K562 (cell line): Measurements from ENCODE around the gene SLC6A6. TPM values are rescaled to one million over a fixed set of nuclear protein-coding genes. Genes with fewer than 3 reads are reported as not detected.

ENCODE experiments used
- ASH1L ChIP-seq: fragments of 450-650 bp; IDR thresholded peaks from 2 replicates; pipeline ENCODE4 v1.6.1; 2018; ENCODE audit warnings: borderline replicate concordance, mild to moderate bottlenecking, low read depth; ENCODE audit not compliant: partially characterized antibody
- BACH1 ChIP-seq: fragments of 200-800 bp; sonication (Bioruptor generic); IDR thresholded peaks from 2 replicates; pipeline ENCODE4 v1.6.1; 2016; ENCODE audit warnings: missing genetic modification characterization, missing compliant biosample characterization
- BRCA1 ChIP-seq, 2 experiments: fragments of 450-650 bp in 1 of 2; sonication (generic) in 1 of 2; formaldehyde crosslinking in 1 of 2; IDR thresholded peaks; 2 replicates each; pipeline versions ENCODE4 v1.5.0 to v1.6.1; 2017 to 2020; ENCODE audit warnings: mild to moderate bottlenecking in 1 of 2, missing genetic modification reagents in 1 of 2
- BRF2 ChIP-seq: IDR thresholded peaks from 3 replicates; pipeline ENCODE4 v1.6.1; 2011; ENCODE audit warnings: borderline replicate concordance, mild to moderate bottlenecking; ENCODE audit not compliant: insufficient read length, insufficient read depth
- CXXC5 ChIP-seq: fragments of 250-450 bp; sonication (Bioruptor Pico); IDR thresholded peaks from 2 replicates; pipeline ENCODE4 v1.8.0; 2022; ENCODE audit warnings: inconsistent platforms, mild to moderate bottlenecking, moderate library complexity
- DACH1 ChIP-seq: fragments of 450-650 bp; IDR thresholded peaks from 2 replicates; pipeline ENCODE4 v1.6.1; 2018; ENCODE audit not compliant: partially characterized antibody
- HDAC3 ChIP-seq: fragments of 450-650 bp; IDR thresholded peaks from 2 replicates; pipeline ENCODE4 v1.6.1; 2018; ENCODE audit warnings: borderline replicate concordance, mild to moderate bottlenecking, moderate library complexity; ENCODE audit not compliant: partially characterized antibody
- HDAC6 ChIP-seq: IDR thresholded peaks from 2 replicates; pipeline ENCODE4 v1.6.1; 2012; ENCODE audit warnings: low read depth, mild to moderate bottlenecking, control low read depth, inconsistent platforms, low read length, moderate library complexity
- NCOA2 ChIP-seq, 2 experiments: fragments of 450-650 bp; IDR thresholded peaks; 2 replicates each; pipeline ENCODE4 v1.6.1; 2018; ENCODE audit warnings: mild to moderate bottlenecking in 2 of 2, moderate library complexity in 1 of 2; ENCODE audit not compliant: partially characterized antibody in 2 of 2
- NCOR1 ChIP-seq: fragments of 450-650 bp; IDR thresholded peaks from 2 replicates; pipeline ENCODE4 v1.6.1; 2016; ENCODE audit warnings: mild to moderate bottlenecking, moderate library complexity
- PHB ChIP-seq: fragments of 250-450 bp; sonication (Bioruptor Pico); IDR thresholded peaks from 2 replicates; pipeline ENCODE4 v1.5.0; 2021
- PKNOX1 ChIP-seq: fragments of 450-650 bp; IDR thresholded peaks from 2 replicates; pipeline ENCODE4 v1.6.1; 2016
- POLR2B ChIP-seq: fragments of 450-650 bp; IDR thresholded peaks from 2 replicates; pipeline ENCODE4 v1.6.1; 2018; ENCODE audit warnings: low read depth; ENCODE audit not compliant: partially characterized antibody
- RCOR1 ChIP-seq, 2 experiments: IDR thresholded peaks; 2 replicates each; pipeline ENCODE4 v1.6.1; 2012; ENCODE audit warnings: low read depth in 2 of 2, low read length in 2 of 2, borderline replicate concordance in 1 of 2, improper control_type of control experiment in 1 of 2
- SIX5 ChIP-seq, 2 experiments: IDR thresholded peaks; 2 replicates each; pipeline ENCODE4 v1.6.1; 2011; ENCODE audit warnings: low read length in 2 of 2, borderline replicate concordance in 1 of 2, low read depth in 1 of 2, mild to moderate bottlenecking in 1 of 2, moderate library complexity in 1 of 2; ENCODE audit not compliant: insufficient read depth in 1 of 2
- SMARCE1 ChIP-seq: fragments of 450-650 bp; IDR thresholded peaks from 2 replicates; pipeline ENCODE4 v1.7.1; 2016; ENCODE audit warnings: mild to moderate bottlenecking
- TEAD1 ChIP-seq, 2 experiments: fragments of 450-650 bp in 1 of 2; sonication (generic) in 1 of 2; formaldehyde crosslinking; IDR thresholded peaks; 2 replicates each; pipeline versions ENCODE4 v1.4.0 to v1.8.0; 2020 to 2022; ENCODE audit warnings: mild to moderate bottlenecking in 2 of 2, missing genetic modification reagents in 1 of 2
- ZBTB17 ChIP-seq: fragments of 450-650 bp; formaldehyde crosslinking; IDR thresholded peaks from 2 replicates; pipeline ENCODE4 v1.4.0; 2020; ENCODE audit warnings: mild to moderate bottlenecking
- ZBTB34 ChIP-seq: fragments of 250-450 bp; sonication (Bioruptor Pico); IDR thresholded peaks from 2 replicates; pipeline ENCODE4 v1.8.0; 2021; ENCODE audit warnings: mild to moderate bottlenecking, moderate library complexity
- ZBTB7A ChIP-seq: IDR thresholded peaks from 2 replicates; pipeline ENCODE4 v1.6.1; 2011; ENCODE audit warnings: low read depth, mild to moderate bottlenecking, low read length, moderate library complexity, borderline replicate concordance; ENCODE audit not compliant: control insufficient read depth
- ZFX ChIP-seq: sonication (generic); formaldehyde crosslinking; IDR thresholded peaks from 2 replicates; pipeline ENCODE4 v1.8.0; 2022; ENCODE audit warnings: mild to moderate bottlenecking, missing genetic modification reagents, moderate library complexity
- ZNF551 ChIP-seq: fragments of 250-450 bp; sonication (Bioruptor Pico); IDR thresholded peaks from 2 replicates; pipeline ENCODE4 v1.5.0; 2021; ENCODE audit warnings: mild to moderate bottlenecking, moderate library complexity
- polyA plus RNA-seq, 8 experiments: library from polyadenylated mRNA; depleted of rRNA in 4 of 8; stranded (reverse) in 5 of 8; unstranded in 3 of 8; fragments of >200 nt; fragmentation: Nextera tagmentation in 2 of 8; fragmentation: Illumina TruSeq in 1 of 8; extraction: Ambion mirVana in 2 of 8; extraction: Trizol in 1 of 8; gene quantifications; 2 replicates each; pipeline versions ENCODE4 v1.2.1 to v1.2.3, GENCODE V29; 2011 to 2014; ENCODE audit warnings: inconsistent platforms in 1 of 8, missing spikeins in 1 of 8
- total RNA-seq, 7 experiments: library from RNA; depleted of rRNA in 6 of 7; stranded (reverse); fragments of >200 nt in 6 of 7; fragmentation: Illumina TruSeq in 2 of 7; extraction: Trizol in 2 of 7; gene quantifications; 2 replicates each; pipeline versions ENCODE4 v1.2.1 to v1.2.3, GENCODE V29; 2011 to 2021; ENCODE audit warnings: low replicate concordance in 1 of 7

SLC6A6 gene
- total and polyA plus RNA-seq, 9 of the 15 experiments (the other 6 are each of a cell fraction or from before 2014, with no cell fraction given) = 12.3 to 203 (median 93.2) TPM

- TF ChIP-seq BACH1 (peak; percentile 71; the same call in 1 of the 2 replicates), RCOR1 (IDR thresholded peaks at IDR 0.05; ENCODE audit: borderline replicate concordance in 1 of 2, low read depth in 2 of 2, low read length in 2 of 2) (peak in 1 of 2 experiments; percentile 81; a peak in 2 of 4 replicates), BRCA1 (IDR thresholded peaks at IDR 0.05) (no peak), BRCA1 (CRISPR knock-in tag; IDR thresholded peaks at IDR 0.05) (no peak), ZBTB7A (peak; percentile 93), TEAD1 (CRISPR knock-in tag; IDR thresholded peaks at IDR 0.05) (peak in 1 of 2 experiments; percentile 68; a peak in 1 of 4 replicates), HDAC6 (no peak), NCOA2 (IDR thresholded peaks at IDR 0.05; ENCODE audit: partially characterized antibody in 2 of 2) (no peak), HDAC3 (no peak), SIX5 (IDR thresholded peaks at IDR 0.05; ENCODE audit: borderline replicate concordance in 1 of 2, insufficient read depth in 1 of 2, low read depth in 1 of 2, low read length in 2 of 2) (no peak), BRF2 (no peak), PKNOX1 (peak; percentile 99), ASH1L (no peak), NCOR1 (0 out of 2 replicates have a peak, but pooled peaks have one; percentile 7), ZBTB34 (CRISPR knock-in tag) (no peak), PHB (no peak), POLR2B (no peak), ZNF551 (CRISPR knock-in tag) (no peak), SMARCE1 (peak; percentile 94), CXXC5 (CRISPR knock-in tag) (peak; percentile 57; the same call in 1 of the 2 replicates), DACH1 (no peak), ZBTB17 (CRISPR knock-in tag) (peak; percentile 44; the same call in 1 of the 2 replicates), ZFX (CRISPR knock-in tag) (0 out of 2 replicates have a peak, but pooled peaks have one; percentile 25)
These were observed 29.8 kb downstream of the SLC6A6 start (continued) for GRCh38 chr3:14431917-14432834.
